Superior temporal gyrus (tissue), 1 donor: Measurements from ENCODE around the gene PLCB4.

Experiments
- DNase-seq: peaks from one replicate; pipeline ENCODE4 v3.0.0-alpha.2; 2016; ENCODE audit errors: extremely low spot score

Gene PLCB4

GRCh38 chr20:9103955-9104354, 35.1 kb downstream of the PLCB4 start:
- no peak for DNase-seq

- no peak for DNase-seq
Measured at GRCh38 chr20:9108260-9108659, 39.4 kb downstream of the PLCB4 start.

- no peak for DNase-seq
Measured at GRCh38 chr20:9109566-9109965, 40.7 kb downstream of the PLCB4 start.

- DNase-seq = no peak
Measured at GRCh38 chr20:9110365-9110764, 41.5 kb downstream of the PLCB4 start.

- DNase-seq = no peak
Measured at GRCh38 chr20:9110916-9111432, 42.1 kb downstream of the PLCB4 start.

- no peak for DNase-seq
Measured at GRCh38 chr20:9112541-9113515, 43.9 kb downstream of the PLCB4 start.

- DNase-seq = no peak
Measured at GRCh38 chr20:9114709-9115108, 45.8 kb downstream of the PLCB4 start.

GRCh38 chr20:9117548-9117947, 48.7 kb downstream of the PLCB4 start:
- no peak for DNase-seq

- no peak for DNase-seq
Measured at GRCh38 chr20:9119776-9120175, 50.9 kb downstream of the PLCB4 start.

GRCh38 chr20:9121211-9121610, 52.3 kb downstream of the PLCB4 start:
- no peak for DNase-seq

- DNase-seq = no peak
Measured at GRCh38 chr20:9122571-9122970, 53.7 kb downstream of the PLCB4 start.

GRCh38 chr20:9126527-9126926, 57.6 kb downstream of the PLCB4 start:
- no peak for DNase-seq

GRCh38 chr20:9128568-9128967, 59.7 kb downstream of the PLCB4 start:
- no peak for DNase-seq

GRCh38 chr20:9129756-9130155, 60.9 kb downstream of the PLCB4 start:
- DNase-seq = no peak

- DNase-seq = no peak
Measured at GRCh38 chr20:9130521-9130920, 61.6 kb downstream of the PLCB4 start.

GRCh38 chr20:9131841-9132240, 63.0 kb downstream of the PLCB4 start:
- DNase-seq = no peak

- DNase-seq = no peak
Measured at GRCh38 chr20:9134346-9134745, 65.5 kb downstream of the PLCB4 start.

GRCh38 chr20:9136114-9136513, 67.2 kb downstream of the PLCB4 start:
- DNase-seq = no peak

- no peak for DNase-seq
Measured at GRCh38 chr20:9137001-9137400, 68.1 kb downstream of the PLCB4 start.

GRCh38 chr20:9139106-9139833, 70.4 kb downstream of the PLCB4 start:
- DNase-seq = no peak

GRCh38 chr20:9140162-9140760, 71.4 kb downstream of the PLCB4 start:
- DNase-seq = no peak

- DNase-seq = no peak
Measured at GRCh38 chr20:9141070-9141469, 72.2 kb downstream of the PLCB4 start.
